OCI-LY7 (cell line): ENCODE data around the gene RPL31.

ENCODE experiments used
- CTCF ChIP-seq: fragments of 200-600 bp; sonication (generic); conservative IDR thresholded peaks from 2 replicates; pipeline ENCODE4 v1.5.1; 2014; ENCODE audit warnings: mild to moderate bottlenecking, antibody characterized with exemption, low read length, moderate library complexity, mixed read lengths
- EZH2phosphoT487 ChIP-seq: fragments of 200-600 bp; sonication (generic); IDR thresholded peaks from 2 replicates; pipeline ENCODE4 v1.6.1; 2018; ENCODE audit warnings: low read depth, borderline replicate concordance, mild to moderate bottlenecking, mixed run types, antibody characterized with exemption, low read length, moderate library complexity, mixed read lengths

- no peak for TF ChIP-seq CTCF
- TF ChIP-seq EZH2phosphoT487: no peak
Measured at GRCh38 chr2:101053117-101053516, 51.0 kb downstream of the RPL31 start.
